GM12872 (cell line): ENCODE results near the gene VENTX.

ENCODE experiments used
- CTCF ChIP-seq: IDR thresholded peaks from 3 replicates; pipeline ENCODE4 v1.5.1; 2011; ENCODE audit warnings: low read depth, mild to moderate bottlenecking, low read length, moderate library complexity; ENCODE audit not compliant: insufficient read depth

VENTX gene

GRCh38 chr10:133209117-133209516 is 28.5 kb upstream of the VENTX start:
- no peak for TF ChIP-seq CTCF

GRCh38 chr10:133209641-133210040 is 28.0 kb upstream of the VENTX start:
- TF ChIP-seq CTCF, result no peak

- TF ChIP-seq CTCF, result no peak
These were observed 27.1 kb upstream of the VENTX start for GRCh38 chr10:133210398-133211140.

DNA sequence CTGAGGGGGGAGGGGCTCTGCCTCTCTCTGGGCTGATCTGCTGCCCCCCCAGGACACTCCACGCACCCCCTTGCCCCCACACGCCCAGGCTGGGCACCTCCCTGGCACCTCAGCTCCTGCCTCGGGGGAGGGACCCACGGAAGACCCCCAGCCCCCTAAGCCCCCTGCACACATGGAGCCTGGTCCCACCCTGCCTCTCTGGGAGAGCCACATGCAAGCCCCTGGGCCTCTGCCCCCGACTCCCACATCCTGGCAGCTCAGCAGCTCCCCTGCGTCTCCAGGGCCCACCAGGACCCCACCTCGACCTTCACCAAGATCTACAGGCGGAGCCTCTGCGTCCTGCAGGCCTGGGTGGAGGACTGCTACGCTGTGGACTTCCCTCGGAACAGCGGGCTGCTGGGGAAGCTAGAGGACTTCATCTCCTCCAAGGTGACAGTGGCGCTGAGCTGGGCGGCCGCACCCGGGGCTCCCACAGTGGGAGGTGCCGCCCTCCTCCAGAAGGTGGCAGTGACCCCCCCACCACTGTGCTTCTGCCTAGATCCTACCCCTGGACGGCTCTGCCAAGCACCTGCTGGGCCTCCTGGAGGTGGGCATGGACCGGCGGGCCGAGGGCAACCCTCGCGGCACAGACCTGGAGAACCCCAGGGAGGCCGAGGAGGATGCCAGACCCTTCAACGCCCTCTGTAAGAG is 26.4 kb upstream of the VENTX start:
- TF ChIP-seq CTCF, result no peak

DNA sequence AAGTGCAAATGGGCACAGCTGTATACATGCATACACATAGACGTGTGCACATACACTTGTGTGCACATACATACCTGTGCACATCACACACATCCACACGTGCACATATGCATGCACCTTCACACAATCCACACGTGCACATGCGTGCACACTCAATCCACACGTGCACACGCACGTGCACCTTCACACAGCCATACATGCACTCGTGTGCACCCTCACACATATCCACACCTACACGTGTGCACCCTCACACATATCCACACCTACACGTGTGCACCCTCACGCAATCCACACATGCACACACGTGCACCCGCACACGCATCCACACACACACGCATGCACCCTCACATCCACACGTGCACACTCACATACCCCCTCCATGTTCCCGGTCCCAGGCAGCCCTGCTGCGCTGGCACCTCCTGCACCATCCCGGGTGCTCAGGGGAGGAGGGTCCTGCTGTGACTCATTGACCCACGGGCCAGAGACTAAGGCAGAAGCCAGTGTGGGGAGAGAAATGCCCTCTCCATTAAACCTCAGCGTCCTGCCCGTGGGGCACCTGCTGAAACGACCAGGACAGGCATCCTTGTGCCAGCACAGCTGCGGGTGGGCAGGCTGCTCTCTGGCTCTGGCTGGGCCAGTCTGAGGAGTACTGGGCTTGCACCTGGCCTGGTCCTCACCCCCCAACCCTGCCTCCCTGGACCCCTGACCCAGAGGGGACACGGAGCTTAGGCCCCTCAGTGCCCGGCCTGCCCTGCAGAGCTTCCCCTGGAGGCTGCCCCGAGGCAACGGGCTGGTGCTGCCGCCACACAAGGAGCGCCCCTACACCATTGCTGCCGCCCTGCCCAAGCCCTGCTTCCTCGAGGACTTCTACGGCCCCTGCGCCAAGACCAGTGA is 25.4 kb upstream of the VENTX start:
- TF ChIP-seq CTCF, result no peak

- TF ChIP-seq CTCF, result no peak
These were observed 24.7 kb upstream of the VENTX start for GRCh38 chr10:133212853-133213494.
